NT2/D1 (cell line): Measurements from ENCODE around the gene OR10A7.
"Not testable (repeated sequence)": the region's sequence is repeated elsewhere in the genome, so short reads cannot be mapped to it uniquely, and the experiment has no call there.

ENCODE experiments used
- DNase-seq: peaks from one replicate; pipeline ENCODE4 v3.0.0-alpha.2; 2011; ENCODE audit warnings: low read depth, low spot score
- H3K27me3 ChIP-seq: 2 replicates; pipeline ENCODE4 v1.6.0; 2011; ENCODE audit warnings: mild to moderate bottlenecking; ENCODE audit not compliant: insufficient read length, insufficient read depth
- H3K36me3 ChIP-seq: 2 replicates; pipeline ENCODE4 v1.6.1; 2011; ENCODE audit warnings: mild to moderate bottlenecking, low read length, mixed read lengths; ENCODE audit not compliant: insufficient read depth, insufficient read length
- H3K4me1 ChIP-seq: 2 replicates; pipeline ENCODE4 v1.5.1; 2011; ENCODE audit not compliant: insufficient read depth, insufficient read length
- H3K4me3 ChIP-seq: 2 replicates; pipeline ENCODE4 v1.5.1; 2011; ENCODE audit warnings: low read depth; ENCODE audit not compliant: insufficient read length
- H3K9ac ChIP-seq: 2 replicates; pipeline ENCODE4 v1.6.0; 2011; ENCODE audit warnings: low read depth; ENCODE audit not compliant: insufficient read length
- H3K9me3 ChIP-seq: 2 replicates; pipeline ENCODE4 v1.5.1; 2011; ENCODE audit warnings: mild to moderate bottlenecking, low read length; ENCODE audit not compliant: insufficient read depth
- SUZ12 ChIP-seq: IDR thresholded peaks from 2 replicates; pipeline ENCODE4 v1.6.1; 2011; ENCODE audit not compliant: insufficient read length, insufficient read depth; ENCODE audit errors: extremely low read depth
- YY1 ChIP-seq: IDR thresholded peaks from 2 replicates; pipeline ENCODE4 v1.6.1; 2011; ENCODE audit not compliant: insufficient read length, insufficient read depth
- ZNF274 ChIP-seq: IDR thresholded peaks from 2 replicates; pipeline ENCODE4 v1.6.1; 2011; ENCODE audit warnings: mild to moderate bottlenecking, low read depth, low read length

The OR10A7 gene

DNA sequence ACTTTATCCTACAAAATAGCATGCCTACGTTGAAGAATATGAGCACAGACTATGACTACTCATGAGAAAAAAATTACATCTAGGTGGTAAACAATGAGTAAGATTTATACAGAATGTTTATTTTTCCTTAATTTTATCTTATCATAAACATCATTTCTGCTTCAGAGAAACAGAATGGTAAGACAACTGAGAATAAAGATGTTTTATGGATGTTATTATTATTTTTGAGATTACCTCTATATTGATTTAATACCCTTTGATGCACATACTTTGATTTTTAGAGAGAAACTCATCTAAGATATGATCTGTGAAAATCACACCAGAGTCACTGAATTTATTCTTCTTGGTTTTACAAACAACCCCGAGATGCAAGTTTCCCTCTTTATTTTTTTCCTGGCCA is at the start of gene OR10A7:
Gene OR10A7 (plus strand): TSS at position 301 of the 400 bp plus-strand sequence. CDS start 0 bp downstream, at position 301.
- Histone ChIP-seq H3K4me3 (no peak within 1 kb of the TSS), H3K36me3 (no peaks in the 10 kb centered on the region), H3K9ac (no peak within 1 kb of the TSS), H3K27me3 (no peaks in the 10 kb centered on the region), H3K4me1 (no peaks in the 10 kb centered on the region), H3K9me3 (no peaks in the 10 kb centered on the region)
- TF ChIP-seq YY1 (no peak), ZNF274 (no peak), SUZ12 (no peak)
- DNase-seq = no peak

DNA sequence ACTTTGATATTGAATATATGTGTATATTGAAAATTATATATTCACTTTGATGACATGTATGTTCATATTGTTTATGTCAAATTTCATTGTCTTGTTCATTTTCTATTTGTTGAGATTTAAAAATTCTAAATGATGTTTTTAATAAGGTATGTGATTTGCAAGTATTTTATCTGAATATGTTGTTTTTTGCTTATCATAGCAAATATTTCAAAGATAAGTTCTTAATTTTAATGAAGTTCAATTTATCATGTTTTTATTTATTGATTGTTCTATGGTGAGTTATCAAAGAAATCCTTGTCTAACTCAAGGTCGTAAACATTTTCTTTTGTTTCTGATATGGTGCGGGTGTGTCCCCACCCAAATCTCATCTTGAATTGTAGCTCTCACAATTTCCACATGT is 49.4 kb upstream of the OR10A7 start:
- H3K4me1 ChIP-seq = no peaks in the 10 kb centered on the region
- H3K9ac ChIP-seq = no peak overlapping the region
- TF ChIP-seq YY1 = no peak
- TF ChIP-seq SUZ12 = no peak
- TF ChIP-seq ZNF274 = no peak
- no peak for DNase-seq
- H3K9me3 ChIP-seq = peaks cover 7% of the 10 kb centered on the region; the same call in 1 of the 2 replicates
- H3K27me3 ChIP-seq = no peaks in the 10 kb centered on the region
- H3K4me3 ChIP-seq = no peak overlapping the region
- no peaks in the 10 kb centered on the region for H3K36me3 ChIP-seq

GRCh38 chr12:55171846-55172245 is 49.0 kb upstream of the OR10A7 start:
- H3K4me1 ChIP-seq, DNase-seq, H3K27me3 ChIP-seq: not testable (repeated sequence)

GRCh38 chr12:55172686-55173085 is 48.1 kb upstream of the OR10A7 start:
- Histone ChIP-seq H3K4me1 (no peaks in the 10 kb centered on the region), H3K9ac (no peak overlapping the region), H3K27me3 (no peaks in the 10 kb centered on the region), H3K9me3 (peaks cover 9% of the 10 kb centered on the region; the same call in 1 of the 2 replicates), H3K36me3 (no peaks in the 10 kb centered on the region), H3K4me3 (no peak overlapping the region)
- no peak for TF ChIP-seq YY1
- TF ChIP-seq ZNF274 = no peak
- TF ChIP-seq SUZ12 = no peak
- no peak for DNase-seq

More at GRCh38 chr12:55171846-55172245, 49.0 kb upstream of the OR10A7 start:
- not testable (repeated sequence) for H3K9ac ChIP-seq, H3K9me3 ChIP-seq, H3K4me3 ChIP-seq, H3K36me3 ChIP-seq

DNA sequence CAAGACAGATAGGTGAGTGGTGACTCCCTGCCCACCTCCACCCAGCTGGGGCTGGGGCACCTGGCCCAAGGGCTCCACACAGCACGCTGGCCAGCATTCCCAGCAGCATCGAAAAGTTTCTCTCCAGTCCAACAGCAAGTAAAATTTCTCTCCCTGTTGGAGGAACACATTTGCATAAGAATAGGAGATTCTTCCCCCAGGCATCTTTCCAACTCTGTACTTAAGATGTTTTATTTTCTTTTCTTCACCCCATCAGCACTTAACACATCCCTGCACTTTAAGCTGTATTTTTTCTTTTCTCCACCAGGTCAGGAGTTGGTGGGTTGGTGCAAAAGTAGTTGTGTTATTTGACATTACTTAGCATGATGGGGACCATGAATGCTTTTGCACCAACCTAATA is 47.4 kb upstream of the OR10A7 start:
- no peak overlapping the region for H3K4me3 ChIP-seq
- no peaks in the 10 kb centered on the region for H3K27me3 ChIP-seq
- no peak overlapping the region for H3K9ac ChIP-seq
- no peaks in the 10 kb centered on the region for H3K36me3 ChIP-seq
- H3K9me3 ChIP-seq = peaks cover 9% of the 10 kb centered on the region; the same call in 1 of the 2 replicates
- TF ChIP-seq ZNF274 (no peak), SUZ12 (no peak), YY1 (no peak)
- no peaks in the 10 kb centered on the region for H3K4me1 ChIP-seq
- peak; percentile 30 for DNase-seq

- Histone ChIP-seq H3K9me3 (peaks cover 17% of the 10 kb centered on the region), H3K4me3 (no peak overlapping the region), H3K27me3 (no peaks in the 10 kb centered on the region), H3K9ac (no peak overlapping the region), H3K4me1 (no peaks in the 10 kb centered on the region), H3K36me3 (no peaks in the 10 kb centered on the region)
- DNase-seq = no peak
- TF ChIP-seq SUZ12 (no peak), YY1 (no peak), ZNF274 (no peak)
These were observed 32.3 kb upstream of the OR10A7 start for GRCh38 chr12:55188573-55188972.

DNA sequence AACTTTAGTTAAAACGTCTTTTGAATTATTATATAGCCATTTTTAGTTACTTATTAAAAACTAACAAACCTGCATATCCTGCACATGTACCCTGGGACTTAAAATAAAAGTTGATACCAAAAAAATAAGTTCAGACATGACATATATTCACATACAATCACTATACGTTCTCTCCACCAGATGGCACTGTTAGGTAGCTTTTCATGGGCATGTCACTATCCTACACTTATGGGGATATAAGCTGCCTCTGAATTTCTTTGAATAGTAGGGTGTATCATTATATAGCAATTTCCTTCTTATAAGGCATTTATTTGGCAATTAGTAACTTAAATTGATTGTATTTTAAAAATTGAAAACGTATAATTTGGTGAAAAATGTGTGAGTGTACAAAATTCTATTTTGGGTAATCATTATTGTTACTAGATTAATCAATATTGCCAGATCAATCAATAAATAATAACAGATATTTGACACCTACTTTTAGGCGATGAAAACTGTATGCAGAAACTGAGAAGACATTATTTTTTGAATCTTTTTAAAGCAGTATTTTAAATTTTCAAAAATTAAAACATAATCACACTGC is 31.8 kb upstream of the OR10A7 start:
- peak; percentile 81 for DNase-seq
- Histone ChIP-seq H3K4me1 (no peaks in the 10 kb centered on the region), H3K4me3 (no peak overlapping the region), H3K36me3 (no peaks in the 10 kb centered on the region), H3K9ac (no peak overlapping the region), H3K9me3 (peaks cover 17% of the 10 kb centered on the region), H3K27me3 (no peaks in the 10 kb centered on the region)
- TF ChIP-seq ZNF274 = no peak

- Histone ChIP-seq H3K4me3 (no peak overlapping the region), H3K36me3 (no peaks in the 10 kb centered on the region)
- TF ChIP-seq YY1 (no peak), ZNF274 (no peak), SUZ12 (no peak)
These were observed 26.4 kb upstream of the OR10A7 start for GRCh38 chr12:55194382-55194781.

More at GRCh38 chr12:55194382-55194781, 26.4 kb upstream of the OR10A7 start:
- H3K9me3 ChIP-seq = peaks cover 17% of the 10 kb centered on the region
- no peaks in the 10 kb centered on the region for H3K4me1 ChIP-seq
- no peak for DNase-seq
- no peak overlapping the region for H3K9ac ChIP-seq
- H3K27me3 ChIP-seq = no peaks in the 10 kb centered on the region
